Aorta (tissue), 5 donors: Measurements from ENCODE around the gene ATP4A. TPM values are rescaled to one million over a fixed set of nuclear protein-coding genes. Genes with fewer than 3 reads are reported as not detected.

Experiments used
- ATAC-seq: fragments of 200-7000 bp; cut with Tn5 transposase; one replicate; pipeline ENCODE4 v1.9.1; 2022; ENCODE audit warnings: moderate library complexity; ENCODE audit not compliant: low FRiP score
- DNase-seq, 2 donors: peaks; one replicate each; pipeline ENCODE4 v3.0.0-alpha.2; 2020
- H3K27ac ChIP-seq, 2 donors: one replicate each; pipeline ENCODE4 v1.5.1; 2013; ENCODE audit warnings: low read length in 2 of 2, mild to moderate bottlenecking in 2 of 2, moderate library complexity in 2 of 2, control low read depth in 1 of 2, inconsistent platforms in 1 of 2, low read depth in 1 of 2
- H3K27me3 ChIP-seq, 2 donors: one replicate each; pipeline ENCODE4 v1.6.1; 2013; ENCODE audit warnings: control low read depth in 1 of 2, low read length in 1 of 2, mild to moderate bottlenecking in 1 of 2, moderate library complexity in 1 of 2; ENCODE audit not compliant: insufficient read depth in 2 of 2, control insufficient read depth in 1 of 2
- H3K36me3 ChIP-seq, 2 donors: one replicate each; pipeline ENCODE4 v1.6.1; 2013; ENCODE audit warnings: control low read depth in 1 of 2, low read length in 1 of 2, mild to moderate bottlenecking in 1 of 2; ENCODE audit not compliant: insufficient read depth in 2 of 2, control insufficient read depth in 1 of 2
- H3K4me1 ChIP-seq, 2 donors: one replicate each; pipeline ENCODE4 v1.6.1; 2013; ENCODE audit warnings: low read length in 2 of 2, control low read depth in 1 of 2, mild to moderate bottlenecking in 1 of 2, moderate library complexity in 1 of 2; ENCODE audit not compliant: insufficient read depth in 2 of 2, control insufficient read depth in 1 of 2
- H3K4me3 ChIP-seq, 2 donors: one replicate each; pipeline ENCODE4 v1.5.1; 2013; ENCODE audit warnings: low read length in 2 of 2, control low read depth in 1 of 2, mild to moderate bottlenecking in 1 of 2
- H3K9me3 ChIP-seq: one replicate; pipeline ENCODE4 v1.6.1; 2013; ENCODE audit warnings: mild to moderate bottlenecking, low read length; ENCODE audit not compliant: control insufficient read depth
- WGBS, 2 donors: extraction: QIAGEN DNeasy Blood & Tissue Kit; methylation state at CpG; one replicate each; pipeline ENCODE4 v1.1.7; 2013; 5-methylcytosine and 5-hydroxymethylcytosine counted together
- intact Hi-C, 2 donors: fragments of 100-400 bp; cut with DNase I; formaldehyde crosslinking; loops; one replicate each; pipeline versions ENCODE4 v1.14.2 to v1.15.0; 2022
- polyA plus RNA-seq, 2 donors: library from polyadenylated mRNA; stranded (reverse); fragments of 200-250 nt; gene quantifications; one replicate each; pipeline ENCODE4 v1.2.3, GENCODE V29; 2013
- total RNA-seq, 2 donors: library from RNA; stranded (reverse); fragmentation: NEBNext Ultra II Directional; extraction: Animal tissue kit (Norgen Biotek cat#: 25700); gene quantifications; one replicate each; pipeline ENCODE4 v1.2.1, GENCODE V29; 2021
- donor health status: healthy with polysubstance abuse.
- donor health status: Bipolar disorder and iron deficiency.
- donor health status: DM: no; HTN: no; CAD: no.
- donor health status: DM: no; HTN: no; CAD: no.
- donor health status: DM: yes; HTN: yes; CAD: no.

ATP4A gene
- total and polyA plus RNA-seq, 4 donors: not detected

DNA sequence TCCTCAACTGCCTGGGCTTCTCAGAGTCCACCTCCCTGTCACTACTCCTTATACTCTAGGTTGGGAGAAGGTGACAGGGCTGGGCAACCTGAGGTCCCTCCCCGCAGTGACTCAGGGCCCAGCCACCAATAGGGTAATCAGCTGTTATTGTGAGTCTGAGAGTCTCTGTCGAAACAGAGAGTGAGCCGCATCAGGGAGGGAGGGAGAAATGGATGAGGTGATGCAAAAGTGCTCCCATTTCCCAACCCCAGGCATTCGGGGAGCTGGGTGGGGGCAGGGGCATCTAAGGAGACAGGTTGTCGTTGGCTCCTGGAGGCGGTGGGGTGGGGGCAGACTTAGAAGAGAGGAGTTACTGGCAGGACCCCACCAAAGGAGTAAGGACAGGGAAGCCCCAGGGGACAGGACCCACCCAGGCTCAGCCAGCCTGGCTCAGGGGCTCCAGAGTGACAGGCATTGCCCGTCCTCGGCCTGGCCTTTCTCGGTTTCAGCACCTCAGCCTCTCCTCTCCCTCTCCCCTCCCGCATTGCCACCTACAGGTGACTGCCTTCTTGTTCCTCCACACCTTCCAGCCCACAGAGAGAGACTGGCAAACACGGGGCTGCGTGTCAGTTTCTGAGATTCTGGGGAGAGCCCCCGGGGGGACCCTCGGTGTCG is 49.7 kb downstream of the ATP4A start, which contains the start of gene DMKN:
TSS of gene DMKN (minus strand) at position 22 of the 654 bp plus-strand sequence. CDS start 174 bp downstream, outside the sequence.
- 12 to 18% methylated on average over 12 to 15 of the region's 15 CpGs for WGBS, 2 donors
- Histone ChIP-seq H3K4me1 (no peaks in the 10 kb centered on the region), H3K4me3 (no peak within 1 kb of the TSS), H3K27ac (no peak within 1 kb of the TSS), H3K36me3 (no peaks in the 10 kb centered on the region), H3K9me3 (no peaks in the 10 kb centered on the region), H3K27me3 (no peaks in the 10 kb centered on the region)
- no peak for ATAC-seq
- no peak for DNase-seq
- intact Hi-C loops: no loop called here

DNA sequence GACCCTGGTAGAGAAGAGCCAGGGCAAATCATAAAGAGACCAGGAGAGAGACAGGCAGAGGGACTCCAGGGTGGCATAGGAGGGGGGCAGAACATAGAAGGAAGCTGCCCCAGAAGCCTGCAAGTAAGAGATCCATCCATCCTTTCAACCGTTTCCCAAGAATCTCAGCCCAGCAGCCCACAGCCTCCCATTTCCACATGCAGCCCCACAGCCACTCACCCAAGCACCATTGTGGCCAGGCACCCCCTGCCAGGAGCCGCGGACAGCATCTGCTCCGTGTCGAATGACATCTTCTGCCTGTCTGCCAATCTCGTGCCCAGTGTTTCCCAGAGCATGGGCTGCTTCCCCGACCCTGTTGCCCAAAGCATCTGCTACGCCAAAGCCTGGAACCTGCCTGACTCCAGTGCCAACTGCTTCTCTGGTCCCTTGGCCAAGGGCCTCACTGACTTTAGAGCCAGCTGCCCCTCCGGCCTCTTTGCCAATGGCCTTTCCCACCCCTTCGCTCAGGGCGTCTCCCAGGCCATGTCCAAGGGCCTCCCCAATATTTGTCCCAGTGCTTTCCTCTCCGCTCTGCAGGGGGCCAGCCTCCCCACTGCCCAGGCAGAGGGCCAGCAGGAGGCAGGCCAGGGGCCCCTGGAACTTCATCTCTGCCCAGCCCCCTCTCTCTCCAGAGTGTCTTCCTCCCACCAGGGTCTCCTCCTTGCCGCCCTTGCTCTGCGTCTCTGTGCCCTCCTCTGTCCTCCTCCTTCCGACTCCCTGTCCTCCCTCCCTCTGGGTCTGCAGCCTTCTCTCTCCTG is 50.4 kb downstream of the ATP4A start:
- no peak for DNase-seq
- H3K27me3 ChIP-seq: no peaks in the 10 kb centered on the region

DNA sequence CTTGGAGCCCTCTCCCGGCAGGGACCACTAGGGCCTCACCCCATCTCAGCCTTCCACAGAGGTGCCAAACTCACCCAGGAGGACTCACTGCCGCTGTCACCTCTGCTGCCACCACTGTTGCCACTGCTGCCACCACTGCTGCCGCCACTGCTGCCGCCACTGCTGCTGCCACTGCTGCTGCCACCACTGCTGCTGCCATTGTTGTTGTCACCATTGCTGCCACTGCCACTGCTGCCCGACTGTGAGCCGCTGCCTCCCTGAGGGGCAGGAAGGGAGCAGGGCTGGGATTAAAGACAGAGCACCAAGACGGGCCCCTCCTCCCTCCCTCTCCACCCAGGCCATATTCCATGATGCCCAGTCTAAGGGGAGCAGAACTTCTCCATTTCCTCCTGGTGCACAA is 52.1 kb downstream of the ATP4A start:
- intact Hi-C loops: no loop called here
- 73 to 79% methylated on average over 7 of the region's 7 CpGs for WGBS, 2 donors
- Histone ChIP-seq H3K4me3 (no peak overlapping the region), H3K9me3 (no peaks in the 10 kb centered on the region), H3K27me3 (no peaks in the 10 kb centered on the region), H3K4me1 (no peaks in the 10 kb centered on the region), H3K27ac (no peak overlapping the region), H3K36me3 (no peaks in the 10 kb centered on the region)
- ATAC-seq: no peak
- no peak for DNase-seq

More for the DNA sequence above, 50.4 kb downstream of the ATP4A start:
- Histone ChIP-seq H3K4me1 (no peaks in the 10 kb centered on the region), H3K4me3 (no peak overlapping the region), H3K27ac (no peak overlapping the region), H3K36me3 (no peaks in the 10 kb centered on the region), H3K9me3 (no peaks in the 10 kb centered on the region)
- intact Hi-C loops: no loop called here
- 56 to 62% methylated on average over 15 of the region's 15 CpGs for WGBS, 2 donors
- no peak for ATAC-seq

DNA sequence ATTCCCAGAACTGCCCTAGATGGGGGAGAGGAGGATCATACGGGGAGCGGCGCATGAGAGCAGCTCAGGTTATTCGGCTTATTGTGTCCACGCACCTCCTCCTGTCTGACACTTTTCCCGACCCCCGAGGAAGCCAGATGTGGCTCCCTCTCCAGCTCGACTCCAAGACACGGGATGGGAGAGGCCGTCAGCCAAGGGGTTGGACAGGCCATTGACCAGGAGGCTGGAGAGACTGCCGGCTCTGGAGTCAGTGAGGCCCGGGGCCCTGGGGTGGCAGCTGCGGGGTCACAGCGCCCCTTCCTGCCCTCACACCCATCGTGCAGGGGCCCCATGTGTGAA is 52.9 kb downstream of the ATP4A start:
- no peak overlapping the region for H3K4me3 ChIP-seq
- H3K27me3 ChIP-seq: no peaks in the 10 kb centered on the region
- no peaks in the 10 kb centered on the region for H3K9me3 ChIP-seq
- ATAC-seq (no peak), DNase-seq (no peak)
- WGBS, 2 donors: 5 to 13% methylated on average over 15 of the region's 15 CpGs
- H3K36me3 ChIP-seq: no peaks in the 10 kb centered on the region
- no peaks in the 10 kb centered on the region for H3K4me1 ChIP-seq
- no peak overlapping the region for H3K27ac ChIP-seq
- intact Hi-C loops: no loop called here

DNA sequence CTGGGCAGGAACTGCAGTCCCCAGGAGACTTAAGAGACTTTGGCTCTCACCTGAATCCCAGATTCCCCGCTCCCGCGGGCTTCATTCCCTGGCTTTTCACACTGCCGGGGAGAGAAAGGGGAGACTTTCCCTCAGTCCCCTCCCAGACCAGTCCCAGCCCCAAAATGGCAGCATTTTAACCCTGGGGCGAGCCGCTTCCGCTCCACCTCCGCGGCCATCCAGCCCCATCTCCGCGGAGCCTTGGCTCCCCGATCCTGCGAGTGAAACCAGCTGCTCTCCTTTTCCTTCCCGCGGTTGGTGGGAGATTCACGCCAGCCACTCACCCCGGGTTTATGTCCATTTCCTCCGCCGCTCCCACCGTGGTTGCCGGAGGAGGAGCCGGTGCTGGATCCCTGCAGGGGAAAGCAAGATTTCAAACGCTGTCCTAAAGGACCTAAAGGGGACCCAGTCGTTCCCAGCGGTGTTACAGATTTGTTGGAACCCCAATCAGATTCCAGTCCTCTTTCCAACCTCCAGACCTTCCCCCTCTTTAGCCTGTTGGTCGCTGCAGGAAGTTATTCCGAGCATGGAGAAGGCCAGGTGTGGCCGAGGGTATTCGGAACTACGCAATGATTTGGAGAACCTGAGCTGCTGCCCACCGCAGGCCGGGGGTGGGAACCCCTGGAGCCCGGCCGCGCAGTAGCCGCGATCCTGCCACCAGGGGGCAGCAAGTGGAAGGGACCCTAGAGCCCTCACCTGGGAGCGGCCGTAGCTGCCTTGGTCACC is 53.4 kb downstream of the ATP4A start:
- intact Hi-C loops: loop anchor here in 1 of 2 donors (5.0 kb wide), 1 partner anchor 102 kb away; the partner anchor contains the start of gene HAUS5
- DNase-seq: peak; percentile 84 to 94
- H3K27ac ChIP-seq: peak overlapping the region in 1 of 2 donors; percentile 49
- ATAC-seq: peak; percentile 85
- H3K36me3 ChIP-seq: no peaks in the 10 kb centered on the region
- 0 to 1% methylated on average over 39 of the region's 39 CpGs for WGBS, 2 donors
- no peaks in the 10 kb centered on the region for H3K27me3 ChIP-seq
- H3K4me3 ChIP-seq: peak overlapping the region; percentile 32 to 37
- no peaks in the 10 kb centered on the region for H3K9me3 ChIP-seq
- no peaks in the 10 kb centered on the region for H3K4me1 ChIP-seq

DNA sequence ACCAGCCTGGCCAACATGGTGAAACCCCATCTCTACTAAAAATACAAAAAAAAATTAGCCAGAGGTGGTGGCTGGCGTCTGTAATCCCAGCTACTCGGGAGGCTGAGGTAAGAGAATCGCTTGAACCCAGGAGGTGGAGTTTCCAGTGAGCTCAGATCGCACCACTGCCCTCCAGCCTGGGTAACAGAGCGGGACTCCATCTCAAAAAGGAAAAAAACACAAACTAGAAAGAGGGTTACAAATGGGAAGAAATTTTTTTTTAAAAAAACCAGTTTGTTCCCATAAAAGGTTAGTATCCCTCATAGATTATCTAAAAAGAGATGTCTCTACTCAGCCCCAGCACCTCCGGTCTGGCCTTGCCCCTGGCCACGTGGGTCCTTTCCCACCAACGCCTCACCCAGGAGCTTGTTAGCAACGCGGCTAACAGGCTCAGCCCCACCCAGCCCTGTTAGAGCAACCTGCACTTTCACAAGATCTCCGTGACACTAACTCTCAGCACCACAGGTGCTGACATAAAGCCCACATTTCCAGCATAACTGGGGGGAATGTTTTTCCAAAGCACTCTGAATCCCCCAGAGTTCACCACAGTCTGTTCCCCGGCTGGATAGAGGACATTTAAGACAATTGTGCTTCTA is 54.3 kb downstream of the ATP4A start:
- Histone ChIP-seq H3K27ac (no peak overlapping the region), H3K4me3 (peak overlapping the region in 1 of 2 donors; percentile 32), H3K4me1 (no peaks in the 10 kb centered on the region), H3K36me3 (no peaks in the 10 kb centered on the region), H3K9me3 (no peaks in the 10 kb centered on the region), H3K27me3 (no peaks in the 10 kb centered on the region)
- no peak for DNase-seq
- WGBS, 2 donors: 26 to 33% methylated on average over 12 of the region's 12 CpGs
- intact Hi-C loops: loop anchor here in 1 of 2 donors (5.0 kb wide), 1 partner anchor 103 kb away; the partner anchor contains the start of gene HAUS5
- no peak for ATAC-seq

DNA sequence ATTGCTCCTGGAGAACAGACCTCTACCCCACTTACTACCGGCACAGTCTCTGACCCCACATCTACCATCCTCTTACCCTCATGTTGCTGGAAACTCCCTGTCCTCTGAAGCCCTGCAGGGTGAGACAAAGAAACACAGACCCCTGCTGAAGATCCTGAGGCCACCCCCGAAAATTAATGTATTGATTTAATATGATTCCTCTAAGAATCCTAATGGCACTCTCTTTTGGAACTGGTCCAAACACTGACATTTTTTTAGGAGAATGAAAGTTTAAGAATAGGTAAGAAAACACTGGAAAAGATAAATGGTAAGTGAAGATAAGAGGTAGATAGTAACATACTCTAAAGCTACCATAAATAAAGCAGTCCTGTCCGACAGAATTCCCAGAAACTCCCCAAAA is 55.3 kb downstream of the ATP4A start:
- Histone ChIP-seq H3K27ac (no peak overlapping the region), H3K9me3 (no peaks in the 10 kb centered on the region), H3K36me3 (no peaks in the 10 kb centered on the region), H3K4me1 (no peaks in the 10 kb centered on the region), H3K27me3 (no peaks in the 10 kb centered on the region), H3K4me3 (no peak overlapping the region)
- DNase-seq (no peak), ATAC-seq (no peak)
- intact Hi-C loops: loop anchor here in 1 of 2 donors (5.0 kb wide), 1 partner anchor 104 kb away; the partner anchor contains the start of gene HAUS5
- WGBS, 2 donors: 94 to 96% methylated on average over 3 of the region's 3 CpGs

DNA sequence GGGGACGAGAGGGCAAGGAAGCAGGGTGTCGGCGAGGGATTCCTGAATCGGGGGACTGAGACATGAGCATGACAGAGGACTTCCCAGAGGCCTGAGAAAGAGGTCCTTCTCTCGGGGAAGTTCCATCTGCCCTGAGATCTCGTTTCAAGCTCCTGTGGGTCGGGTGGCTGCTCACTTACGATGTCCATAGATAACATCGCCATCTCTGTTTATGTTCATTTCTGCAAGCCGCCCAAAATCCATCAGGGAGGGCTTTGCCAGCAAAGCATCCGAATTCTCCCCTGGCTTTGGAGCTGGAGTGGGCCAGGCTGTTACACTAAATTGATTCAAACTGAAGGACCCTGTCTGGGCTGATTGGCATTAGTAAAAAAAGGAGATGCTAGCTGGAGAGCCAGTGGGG is 55.9 kb downstream of the ATP4A start:
- Histone ChIP-seq H3K36me3 (no peaks in the 10 kb centered on the region), H3K4me1 (no peaks in the 10 kb centered on the region), H3K27ac (no peak overlapping the region), H3K4me3 (no peak overlapping the region), H3K27me3 (no peaks in the 10 kb centered on the region), H3K9me3 (no peaks in the 10 kb centered on the region)
- intact Hi-C loops: loop anchor here in 1 of 2 donors (5.0 kb wide), 1 partner anchor 105 kb away; the partner anchor contains the start of gene HAUS5
- 85 to 89% methylated on average over 11 of the region's 11 CpGs for WGBS, 2 donors
- DNase-seq: no peak
- ATAC-seq: no peak
